D721Med (cell line): ENCODE results near the gene MCU.

Experiments used
- DNase-seq: peaks from one replicate; pipeline ENCODE4 v3.0.0; 2011; ENCODE audit warnings: low spot score; ENCODE audit not compliant: insufficient read length
- FAIRE-seq: peaks from 2 replicates; lab custom pipeline; 2011; peaks lifted over from hg19 to GRCh38; lab: Jason Lieb, UNC
- TF ChIP-seq, protein P1 (sequence below): IDR thresholded peaks from 2 replicates; pipeline ENCODE4 v1.5.1; 2012; ENCODE audit warnings: mild to moderate bottlenecking, control low read depth; ENCODE audit not compliant: insufficient read depth; ENCODE audit errors: missing control alignments

MCU gene

DNA sequence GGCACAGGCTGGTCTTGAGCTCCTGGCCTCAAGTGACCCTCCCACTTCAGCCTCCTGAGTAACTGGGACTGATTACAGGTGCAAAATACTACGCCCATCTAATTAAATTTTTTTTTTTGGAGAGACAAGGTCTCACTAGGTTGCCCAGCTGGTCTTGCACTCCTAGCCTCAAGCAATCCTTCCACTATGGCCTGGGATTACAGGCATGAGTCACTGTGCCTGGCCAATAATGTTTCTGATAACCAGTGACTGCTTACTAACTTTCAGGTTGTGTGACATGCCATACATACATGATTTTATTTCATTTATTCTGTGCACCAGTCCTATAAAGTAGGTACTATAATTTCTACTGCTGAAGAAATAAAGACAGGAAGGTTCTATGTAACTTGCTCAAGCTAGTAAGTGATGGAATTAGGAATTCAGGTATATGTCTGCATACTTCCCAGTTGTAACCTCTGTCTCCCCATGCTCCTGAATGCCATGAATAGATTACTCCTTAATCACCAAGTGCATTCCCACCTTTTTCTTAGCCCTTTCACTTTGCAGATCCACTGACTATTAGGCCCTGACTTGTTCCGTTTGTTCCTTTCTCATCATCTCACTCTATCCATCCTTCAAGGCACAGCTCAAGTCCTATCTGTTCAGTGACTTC, 28.1 kb downstream of the MCU start:
- FAIRE-seq (no peak), DNase-seq (no peak)
- TF ChIP-seq, protein P1, sequence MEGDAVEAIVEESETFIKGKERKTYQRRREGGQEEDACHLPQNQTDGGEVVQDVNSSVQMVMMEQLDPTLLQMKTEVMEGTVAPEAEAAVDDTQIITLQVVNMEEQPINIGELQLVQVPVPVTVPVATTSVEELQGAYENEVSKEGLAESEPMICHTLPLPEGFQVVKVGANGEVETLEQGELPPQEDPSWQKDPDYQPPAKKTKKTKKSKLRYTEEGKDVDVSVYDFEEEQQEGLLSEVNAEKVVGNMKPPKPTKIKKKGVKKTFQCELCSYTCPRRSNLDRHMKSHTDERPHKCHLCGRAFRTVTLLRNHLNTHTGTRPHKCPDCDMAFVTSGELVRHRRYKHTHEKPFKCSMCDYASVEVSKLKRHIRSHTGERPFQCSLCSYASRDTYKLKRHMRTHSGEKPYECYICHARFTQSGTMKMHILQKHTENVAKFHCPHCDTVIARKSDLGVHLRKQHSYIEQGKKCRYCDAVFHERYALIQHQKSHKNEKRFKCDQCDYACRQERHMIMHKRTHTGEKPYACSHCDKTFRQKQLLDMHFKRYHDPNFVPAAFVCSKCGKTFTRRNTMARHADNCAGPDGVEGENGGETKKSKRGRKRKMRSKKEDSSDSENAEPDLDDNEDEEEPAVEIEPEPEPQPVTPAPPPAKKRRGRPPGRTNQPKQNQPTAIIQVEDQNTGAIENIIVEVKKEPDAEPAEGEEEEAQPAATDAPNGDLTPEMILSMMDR, result no peak

DNA sequence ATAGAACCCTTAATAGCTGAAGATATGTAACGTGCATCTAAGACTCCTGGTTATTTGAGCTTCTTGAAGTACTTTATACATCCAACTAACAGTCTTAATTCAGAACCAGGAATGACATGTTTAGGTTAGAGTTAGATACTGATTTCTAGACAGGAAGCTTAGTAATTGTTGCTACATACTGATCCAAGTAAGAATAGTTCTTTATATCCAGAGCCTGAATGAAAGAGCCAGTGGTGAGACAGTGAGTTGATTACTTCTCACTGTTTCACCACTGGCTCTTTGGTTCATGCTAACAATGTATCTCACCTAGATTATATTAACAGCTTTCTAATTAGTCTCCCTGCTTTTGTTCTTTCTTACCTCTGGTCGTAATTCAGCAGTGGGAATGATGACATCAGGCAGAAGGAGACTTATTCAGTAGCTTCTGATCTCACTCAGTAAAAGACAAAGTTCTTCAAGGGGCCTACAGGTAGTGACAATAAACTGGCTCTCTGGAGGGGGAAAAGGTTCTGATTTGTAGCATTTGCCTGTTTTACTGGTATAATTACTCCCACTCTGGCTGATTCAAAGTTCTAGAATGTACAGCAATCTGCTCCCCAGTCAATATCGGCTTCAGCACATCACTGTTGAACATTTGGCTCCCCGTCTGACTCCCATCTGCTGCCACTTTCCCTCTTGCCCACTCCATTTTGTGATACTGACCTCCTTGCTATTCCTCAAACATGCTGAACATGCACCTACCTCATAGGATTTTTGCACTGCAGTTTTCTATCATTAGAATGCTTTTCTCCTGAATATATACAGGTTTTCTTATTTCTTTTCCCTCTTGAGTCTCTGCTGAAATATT, 29.1 kb downstream of the MCU start:
- DNase-seq (no peak), FAIRE-seq (no peak)
- TF ChIP-seq, protein P1, result no peak

DNA sequence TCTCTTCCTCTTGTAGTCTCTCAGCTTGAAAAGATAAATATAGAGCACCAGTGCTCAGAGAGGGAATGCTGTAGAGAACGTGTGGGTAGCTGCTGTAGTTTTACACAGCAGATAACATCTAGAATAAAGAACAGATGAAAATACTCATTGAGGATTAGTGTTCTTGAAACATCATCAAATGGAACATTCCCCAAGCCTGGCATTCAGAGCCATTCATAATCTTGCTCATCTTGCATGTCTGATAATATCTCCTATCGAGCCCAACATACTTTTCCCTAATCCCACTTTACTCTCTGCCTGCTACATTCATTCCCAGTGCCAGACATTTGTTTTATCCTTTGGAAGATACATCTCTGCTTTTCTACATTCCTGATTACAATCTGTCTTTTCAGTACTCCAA, 35.2 kb downstream of the MCU start:
- TF ChIP-seq, protein P1, result no peak
- FAIRE-seq (no peak), DNase-seq (no peak)

DNA sequence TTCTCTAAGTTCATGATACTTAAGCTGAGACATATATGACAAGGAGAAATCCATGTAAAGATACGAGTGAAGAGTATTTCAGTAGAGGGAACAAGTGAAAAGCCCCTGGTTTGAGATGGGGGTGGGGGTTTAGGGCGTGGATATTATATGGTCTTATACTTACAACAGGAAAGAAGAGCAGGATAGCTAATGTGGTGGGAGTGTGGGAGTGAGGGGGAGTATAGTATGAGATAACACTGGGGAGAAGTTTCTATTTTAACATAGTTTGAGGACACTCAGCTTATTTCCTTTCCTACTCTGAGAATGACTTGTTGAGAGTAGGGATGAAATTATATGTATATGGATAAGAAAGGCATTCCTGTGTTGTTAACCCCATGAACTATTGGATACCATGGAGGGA, 36.5 kb downstream of the MCU start:
- FAIRE-seq, result no peak
- TF ChIP-seq, protein P1, result no peak
- no peak for DNase-seq

DNA sequence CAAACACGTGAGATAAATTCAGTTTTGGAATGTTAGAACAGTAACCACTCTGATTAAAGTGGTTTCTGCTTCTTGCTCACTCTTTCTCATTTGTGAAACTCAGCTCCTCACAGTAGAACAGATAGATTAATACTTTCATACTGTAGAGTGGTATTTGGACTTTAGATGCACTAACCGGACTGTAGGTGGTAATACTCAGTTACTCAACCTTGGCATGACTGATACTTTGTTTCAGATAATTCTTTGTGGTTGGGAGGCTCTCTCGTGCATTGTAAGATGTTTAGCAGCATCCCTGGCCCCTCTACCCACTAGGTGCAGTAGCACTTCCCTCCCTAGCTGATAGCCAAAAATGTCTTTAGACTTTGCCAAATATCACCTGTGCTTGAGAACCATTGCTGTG, 37.6 kb downstream of the MCU start:
- TF ChIP-seq, protein P1, result no peak
- FAIRE-seq, result no peak
- no peak for DNase-seq

DNA sequence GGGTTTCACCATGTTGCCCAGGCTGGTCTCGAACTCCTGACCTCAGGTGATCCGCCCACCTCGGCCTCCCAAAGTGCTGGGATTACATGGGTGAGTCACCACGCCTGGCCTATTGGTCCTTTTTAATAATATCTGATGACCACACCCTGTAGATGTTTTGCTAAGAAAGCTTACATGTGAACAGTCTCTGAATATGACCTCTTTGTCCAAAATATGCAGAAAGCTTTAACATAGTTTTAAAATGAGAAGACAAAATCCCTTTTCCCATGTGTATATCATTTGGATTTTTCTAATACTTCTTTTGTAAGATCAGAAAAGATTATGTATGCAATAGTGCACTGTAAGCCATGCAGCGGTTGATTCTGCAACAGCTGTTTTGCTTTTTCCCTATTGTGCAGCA, 38.5 kb downstream of the MCU start:
- TF ChIP-seq, protein P1, result no peak
- no peak for FAIRE-seq
- no peak for DNase-seq
